Left cardiac atrium (tissue), 2 donors: ENCODE data around the gene EIF4A2. TPM values are rescaled to one million over a fixed set of nuclear protein-coding genes. Genes with fewer than 3 reads are reported as not detected.

Experiments
- microRNA-seq, 2 donors: library from miRNA; unstranded; fragments of <30 nt; microRNA quantifications; one replicate each; pipeline ENCODE4 v1.2.0, GENCODE V29; 2020
- total RNA-seq, 2 donors: library from RNA; stranded (reverse); fragmentation: NEBNext Ultra II Directional; extraction: Animal tissue kit (Norgen Biotek cat#: 25700); gene quantifications; one replicate each; pipeline ENCODE4 v1.2.1, GENCODE V29; 2021
- donor health status: DM: no; HTN: yes; CAD: no; lungs with severe emphysema.
- donor health status: DM: yes; HTN: yes; CAD: no.

Gene EIF4A2
- total RNA-seq, 2 donors from 2014 or later = 260 to 342 TPM

Small RNAs within 50 kb of the gene (microRNA-seq; reads per million reads assigned to microRNA genes)
- 2.0 to 4.1 reads per million in 2 donors for gene MIR1248

Other genes with a start within 250 kb of the EIF4A2 start
- gene CRYGS, start 239.2 kb upstream of the EIF4A2 start, total RNA-seq = 1 to 10 TPM in 1 of 2 donors, under 1 TPM in 1; 0.94 to 2.0 TPM
- 1 to 10 TPM; 6.8 to 7.8 TPM for gene TBCCD1, start 216.2 kb upstream of the EIF4A2 start, total RNA-seq
- 10 to 100 TPM; 43.6 to 52.8 TPM for gene DNAJB11, start 212.9 kb upstream of the EIF4A2 start, total RNA-seq
- under 1 TPM; 0.13 to 0.15 TPM for gene AHSG, start 170.5 kb upstream of the EIF4A2 start, total RNA-seq
- gene FETUB, start 143.2 kb upstream of the EIF4A2 start, total RNA-seq = not detected
- under 1 TPM in 1 of 2 donors, not detected in 1; 0.16 TPM for gene HRG, start 117.6 kb upstream of the EIF4A2 start, total RNA-seq
- gene KNG1, start 66.2 kb upstream of the EIF4A2 start, total RNA-seq = under 1 TPM; 0.21 to 0.24 TPM
- 10 to 100 TPM in 1 of 2 donors, 1 to 10 TPM in 1; 9.6 to 12.0 TPM for gene RFC4, start 22.9 kb downstream of the EIF4A2 start, total RNA-seq
- 100 to 1,000 TPM; 125 to 192 TPM for gene ADIPOQ, start 59.1 kb downstream of the EIF4A2 start, total RNA-seq
- gene ST6GAL1, start 146.9 kb downstream of the EIF4A2 start, total RNA-seq = 10 to 100 TPM; 46.6 to 67.1 TPM